ENCODE results near the gene FGGY. TPM values are rescaled to one million over a fixed set of nuclear protein-coding genes. Genes with fewer than 3 reads are reported as not detected.
A peak's percentile ranks its signal among the peaks of the same experiment; 100 is the strongest.
"Not testable (repeated sequence)": the region's sequence is repeated elsewhere in the genome, so short reads cannot be mapped to it uniquely, and the experiment has no call there.

Gene FGGY
- total RNA-seq, 2 donors from 2014 or later: 14.6 to 24.7 TPM

GRCh38 chr1:59709333-59709732, 412.4 kb downstream of the FGGY start:
- no peak for DNase-seq (ENCODE audit: low spot score)
- intact Hi-C loops (cut with DNase I): loop anchor here (10.0 kb wide), 2 partner anchors 415 to 955 kb away; partner anchors contain the start of gene FGGY (in 1 of the 2)

- intact Hi-C loops (cut with DNase I); DNase-seq (ENCODE audit: low spot score): not testable (repeated sequence)
Measured at GRCh38 chr1:59710920-59711319, 414.0 kb downstream of the FGGY start.

- DNase-seq (ENCODE audit: low spot score): no peak
- intact Hi-C loops (cut with DNase I): no loop called here
Measured at GRCh38 chr1:59714219-59714618, 417.3 kb downstream of the FGGY start.

- no peak for DNase-seq (ENCODE audit: low spot score)
- intact Hi-C loops (cut with DNase I): no loop called here
Measured at GRCh38 chr1:59714966-59715365, 418.1 kb downstream of the FGGY start.

DNA sequence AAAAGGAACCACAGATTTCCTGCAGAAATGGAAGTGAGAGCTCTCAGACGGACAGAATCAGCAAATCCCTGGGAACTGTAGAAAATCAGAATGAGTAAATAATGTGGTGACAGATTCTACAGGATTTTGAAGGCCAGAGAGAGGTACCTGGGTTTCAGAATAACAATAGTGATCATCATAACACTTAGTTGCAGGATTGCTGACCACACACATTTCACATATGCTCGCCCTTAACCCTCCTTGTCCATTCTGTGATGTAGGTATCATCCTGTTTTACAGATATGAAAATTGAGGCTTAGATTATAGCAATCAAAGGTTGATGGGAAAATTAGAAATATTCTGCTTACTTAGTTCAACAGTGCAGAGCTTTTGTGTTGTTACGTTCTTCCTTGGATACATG, 419.9 kb downstream of the FGGY start:
- intact Hi-C loops (cut with DNase I): no loop called here
- no peak for DNase-seq (ENCODE audit: low spot score)

DNA sequence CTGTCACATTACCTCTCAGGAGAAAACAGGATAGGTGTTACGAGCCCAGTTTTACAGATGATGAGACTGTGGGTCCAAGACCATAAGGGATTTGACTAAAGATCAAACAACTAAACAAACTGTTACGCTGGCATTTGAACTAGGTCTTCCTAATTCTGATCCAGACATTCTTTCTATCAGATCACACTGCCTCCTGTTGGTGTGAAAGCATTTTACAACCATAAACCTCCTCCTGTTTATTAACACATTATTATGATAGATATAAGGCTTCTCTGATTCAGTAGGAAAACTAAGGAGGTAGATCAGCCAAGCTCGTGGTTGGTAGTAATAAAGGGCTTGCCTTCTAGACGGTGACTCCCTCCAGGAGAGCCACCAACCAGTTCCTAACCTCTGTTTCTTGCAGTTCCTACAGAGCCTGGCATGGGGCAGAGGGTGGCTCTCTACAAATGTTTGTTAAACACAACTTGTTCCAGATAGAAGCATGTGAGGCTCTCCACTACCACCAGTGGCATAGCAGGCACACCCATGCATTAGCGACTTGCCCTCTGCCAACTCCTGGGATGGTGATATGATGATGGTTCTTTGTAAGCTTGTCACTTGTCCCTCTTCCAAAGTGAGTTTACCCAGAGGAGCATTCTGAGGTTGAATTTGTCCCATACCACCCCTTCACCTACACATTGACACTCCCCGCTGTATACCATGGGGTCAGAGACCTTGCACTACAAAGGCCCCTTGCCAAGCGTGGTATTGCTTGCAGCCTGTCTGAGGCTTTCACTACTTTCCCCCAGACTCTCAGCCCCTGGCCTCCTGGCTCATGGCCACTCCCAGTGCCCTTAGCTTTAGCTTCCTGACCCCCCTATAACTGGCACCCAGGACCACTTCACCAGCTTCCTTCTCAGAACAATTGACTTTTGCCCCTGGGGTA, 421.4 kb downstream of the FGGY start:
- no peak for DNase-seq (ENCODE audit: low spot score)
- intact Hi-C loops (cut with DNase I): no loop called here

GRCh38 chr1:59718989-59719360, 422.1 kb downstream of the FGGY start:
- no peak for DNase-seq (ENCODE audit: low spot score)
- intact Hi-C loops (cut with DNase I): no loop called here

- intact Hi-C loops (cut with DNase I): no loop called here
- DNase-seq (ENCODE audit: low spot score): no peak
Measured at GRCh38 chr1:59720326-59721115, 423.6 kb downstream of the FGGY start.

GRCh38 chr1:59730302-59730701, 433.4 kb downstream of the FGGY start:
- DNase-seq (ENCODE audit: low spot score): no peak
- intact Hi-C loops (cut with DNase I): no loop called here

GRCh38 chr1:59730759-59731478, 434.0 kb downstream of the FGGY start:
- peak; percentile 92 for DNase-seq (ENCODE audit: low spot score)
- intact Hi-C loops (cut with DNase I): no loop called here

DNA sequence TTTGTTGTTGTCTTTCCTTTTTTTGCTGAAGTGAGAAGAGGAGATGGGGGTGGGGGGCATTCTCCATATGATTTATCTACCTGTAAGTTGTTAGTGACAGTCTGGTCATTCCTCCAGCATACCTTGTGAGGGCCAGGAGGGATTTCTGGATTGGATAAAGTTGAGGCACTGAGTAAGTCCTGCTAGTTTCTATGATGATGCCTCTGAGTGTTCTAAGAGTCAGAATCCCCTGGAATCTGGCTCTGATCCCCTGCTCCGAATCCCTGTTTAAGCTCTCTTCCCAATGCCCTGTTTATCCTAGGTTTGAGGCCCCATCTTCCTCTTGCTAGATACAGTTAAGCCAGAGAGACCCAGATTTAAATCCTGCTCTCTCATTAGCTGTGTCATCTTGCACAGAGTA, 434.7 kb downstream of the FGGY start:
- intact Hi-C loops (cut with DNase I): no loop called here
- no peak for DNase-seq (ENCODE audit: low spot score)

DNA sequence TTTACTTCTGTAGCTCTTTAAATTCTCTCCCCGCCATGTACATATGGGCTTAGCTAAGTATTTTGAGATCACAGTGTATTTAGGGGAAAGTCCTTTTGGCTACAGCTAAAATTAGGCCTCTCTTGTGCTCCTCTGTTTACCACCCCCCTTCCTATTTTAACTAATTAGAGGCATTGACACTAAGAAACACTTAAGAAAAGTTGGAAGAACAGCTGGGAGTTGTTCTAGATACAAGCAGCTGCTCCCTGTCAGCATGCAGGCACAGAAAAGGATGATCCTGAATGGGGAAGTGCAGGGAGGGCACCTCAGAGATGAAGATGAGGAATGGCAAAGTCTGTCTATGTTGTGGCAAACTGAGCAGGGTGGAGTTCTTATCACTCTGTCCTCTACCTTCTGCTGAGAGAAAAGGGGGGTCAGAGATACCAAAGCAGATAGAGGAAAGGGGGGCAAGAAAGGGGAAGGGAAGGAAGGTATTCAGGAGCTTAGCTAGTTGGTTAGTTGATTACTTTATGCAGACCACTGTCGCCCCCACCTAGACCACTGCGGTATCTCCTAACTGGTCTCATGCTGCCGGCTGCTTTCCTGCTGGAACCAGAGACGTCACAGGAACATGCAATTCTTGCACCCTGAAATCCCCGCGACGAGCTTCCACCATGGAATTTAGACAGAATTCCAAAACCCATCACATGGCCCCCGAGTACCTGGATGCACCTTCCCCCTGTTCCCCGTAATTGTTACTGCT, 435.5 kb downstream of the FGGY start:
- no peak for DNase-seq (ENCODE audit: low spot score)
- intact Hi-C loops (cut with DNase I): no loop called here

- DNase-seq (ENCODE audit: low spot score): no peak
- intact Hi-C loops (cut with DNase I): no loop called here
Measured at GRCh38 chr1:59733443-59734141, 436.7 kb downstream of the FGGY start.

- DNase-seq (ENCODE audit: low spot score); intact Hi-C loops (cut with DNase I): not testable (repeated sequence)
Measured at GRCh38 chr1:59735927-59736326, 439.0 kb downstream of the FGGY start.

DNA sequence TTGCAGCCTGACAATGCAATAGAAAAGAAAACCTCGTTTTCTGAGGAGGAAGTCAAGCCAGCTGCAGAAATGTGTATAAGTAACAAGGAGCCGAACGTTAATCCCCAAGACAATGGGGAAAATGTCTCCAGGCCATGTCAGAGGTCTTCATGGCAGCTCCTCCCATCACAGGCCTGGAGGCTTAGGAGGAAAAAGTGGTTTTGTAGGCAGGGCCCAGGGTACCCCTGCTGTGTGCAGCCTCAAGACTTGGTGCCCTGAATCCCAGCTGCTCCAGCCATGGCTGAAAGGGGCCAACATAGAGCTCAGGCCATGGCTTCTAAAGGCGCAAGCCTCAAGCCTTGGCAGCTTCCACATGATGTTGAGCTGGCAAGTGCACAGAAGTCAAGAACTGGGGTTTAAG, 439.9 kb downstream of the FGGY start:
- no peak for DNase-seq (ENCODE audit: low spot score)
- intact Hi-C loops (cut with DNase I): no loop called here

GRCh38 chr1:59737638-59738037, 440.7 kb downstream of the FGGY start:
- DNase-seq (ENCODE audit: low spot score): no peak
- intact Hi-C loops (cut with DNase I): loop anchor here in 1 of 2 donors (1.0 kb wide), 1 partner anchor 29 kb away; no protein-coding TSS in a partner anchor

DNA sequence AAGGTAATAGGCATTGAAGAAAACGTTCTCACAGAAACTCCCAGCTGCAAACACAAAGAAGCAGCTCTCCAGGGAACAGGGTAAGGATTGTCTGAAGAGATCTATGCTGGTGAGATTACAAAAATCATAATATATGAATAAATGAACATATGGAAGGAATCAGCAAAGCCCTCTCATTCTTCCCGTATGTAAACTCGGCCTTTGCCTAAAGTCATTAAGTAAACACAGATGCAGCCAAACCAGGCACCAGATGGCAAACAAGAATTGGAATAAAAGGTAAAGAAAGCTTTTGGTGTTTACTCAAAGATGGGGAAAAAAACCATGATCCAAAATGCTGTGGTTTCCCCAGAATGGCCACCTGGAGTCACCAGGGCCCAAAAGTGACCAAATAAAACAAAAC, 441.3 kb downstream of the FGGY start:
- intact Hi-C loops (cut with DNase I): loop anchor here in 1 of 2 donors (1.0 kb wide), 1 partner anchor 28 kb away; no protein-coding TSS in a partner anchor
- no peak for DNase-seq (ENCODE audit: low spot score)

GRCh38 chr1:59738591-59739015, 441.7 kb downstream of the FGGY start:
- DNase-seq (ENCODE audit: low spot score): no peak

More at GRCh38 chr1:59738591-59739015, 441.7 kb downstream of the FGGY start:
- intact Hi-C loops (cut with DNase I): loop anchor here in 1 of 2 donors (1.0 kb wide), 1 partner anchor 28 kb away; no protein-coding TSS in a partner anchor
